Loucy (cell line): Measurements from ENCODE around the gene ROBO2.

Source experiments
- H2AFZ ChIP-seq: fragments of 200-600 bp; sonication (generic); 2 replicates; pipeline ENCODE4 v1.6.0; 2016; ENCODE audit warnings: antibody characterized with exemption, mild to moderate bottlenecking, low read length, moderate library complexity
- H3F3A ChIP-seq: fragments of 200-600 bp; 2 replicates; pipeline ENCODE4 v1.6.0; 2016; ENCODE audit warnings: antibody characterized with exemption, low read depth, mild to moderate bottlenecking
- H3K27me3 ChIP-seq: fragments of 200-600 bp; sonication (generic); 2 replicates; pipeline ENCODE4 v1.6.1; 2014; ENCODE audit warnings: low read length, mild to moderate bottlenecking; ENCODE audit not compliant: insufficient read depth, poor library complexity, severe bottlenecking
- H3K36me3 ChIP-seq: fragments of 200-600 bp; sonication (generic); 2 replicates; pipeline ENCODE4 v1.6.1; 2016; ENCODE audit warnings: low read length; ENCODE audit not compliant: insufficient read depth
- H3K4me1 ChIP-seq: fragments of 200-600 bp; sonication (generic); 2 replicates; pipeline ENCODE4 v1.5.1; 2014; ENCODE audit warnings: low read length, mild to moderate bottlenecking; ENCODE audit not compliant: insufficient read depth, poor library complexity, severe bottlenecking
- H3K4me2 ChIP-seq: fragments of 200-600 bp; sonication (generic); 2 replicates; pipeline ENCODE4 v1.6.0; 2014; ENCODE audit warnings: antibody characterized with exemption, low read length, low read depth, mild to moderate bottlenecking; ENCODE audit not compliant: poor library complexity, severe bottlenecking
- H3K4me3 ChIP-seq: fragments of 200-600 bp; sonication (generic); 2 replicates; pipeline ENCODE4 v1.5.1; 2014; ENCODE audit warnings: low read length, mild to moderate bottlenecking, mixed read lengths; ENCODE audit not compliant: poor library complexity, severe bottlenecking
- H3K79me2 ChIP-seq: fragments of 200-600 bp; sonication (generic); 2 replicates; pipeline ENCODE4 v1.6.1; 2014; ENCODE audit warnings: low read length; ENCODE audit not compliant: insufficient read depth
- H3K9ac ChIP-seq: fragments of 200-600 bp; sonication (generic); 2 replicates; pipeline ENCODE4 v1.6.0; 2014; ENCODE audit warnings: mild to moderate bottlenecking, low read depth, low read length, moderate library complexity; ENCODE audit not compliant: poor library complexity, severe bottlenecking
- H3K9me2 ChIP-seq: fragments of 200-600 bp; sonication (generic); replicated peaks from 2 replicates; pipeline ENCODE4 v1.6.1; 2016; ENCODE audit warnings: low read depth, low read length, mixed read lengths
- H3K9me3 ChIP-seq: fragments of 200-600 bp; sonication (generic); 2 replicates; pipeline ENCODE4 v1.6.1; 2014; ENCODE audit warnings: mild to moderate bottlenecking, antibody characterized with exemption, low read length, low read depth; ENCODE audit not compliant: insufficient read depth
- H4K20me1 ChIP-seq: fragments of 200-600 bp; sonication (generic); 2 replicates; pipeline ENCODE4 v1.6.0; 2014; ENCODE audit warnings: antibody characterized with exemption, low read length, mild to moderate bottlenecking; ENCODE audit not compliant: insufficient read depth, poor library complexity, severe bottlenecking
- CTCF ChIP-seq: fragments of 200-600 bp; sonication (generic); conservative IDR thresholded peaks from 2 replicates; pipeline ENCODE4 v1.5.1; 2014; ENCODE audit warnings: mild to moderate bottlenecking, antibody characterized with exemption, low read length
- EZH2phosphoT487 ChIP-seq: fragments of 200-600 bp; IDR thresholded peaks from 2 replicates; pipeline ENCODE4 v1.6.1; 2018; ENCODE audit warnings: antibody characterized with exemption, mild to moderate bottlenecking, moderate library complexity, borderline replicate concordance

ROBO2 gene

GRCh38 chr3:77605865-77606264, 566.0 kb downstream of the ROBO2 start:
- Histone ChIP-seq H3K4me2 (no peak overlapping the region), H3K9ac (no peak overlapping the region), H3K4me1 (no peaks in the 10 kb centered on the region), H3K27me3 (no peaks in the 10 kb centered on the region), H3K36me3 (no peaks in the 10 kb centered on the region), H4K20me1 (no peaks in the 10 kb centered on the region), H3K79me2 (no peaks in the 10 kb centered on the region), H3K9me2 (no peaks in the 10 kb centered on the region), H3K4me3 (no peak overlapping the region), H3F3A (no peaks in the 10 kb centered on the region), H2AFZ (no peak overlapping the region), H3K9me3 (no peaks in the 10 kb centered on the region)
- TF ChIP-seq EZH2phosphoT487: no peak
- TF ChIP-seq CTCF: no peak

GRCh38 chr3:77606372-77606771, 566.5 kb downstream of the ROBO2 start:
- Histone ChIP-seq H4K20me1 (no peaks in the 10 kb centered on the region), H3K4me2 (no peak overlapping the region)

GRCh38 chr3:77618686-77619085, 578.8 kb downstream of the ROBO2 start:
- Histone ChIP-seq H3K9me3 (no peaks in the 10 kb centered on the region), H3K79me2 (no peaks in the 10 kb centered on the region), H3K9me2 (no peaks in the 10 kb centered on the region), H2AFZ (no peak overlapping the region), H3K4me1 (no peaks in the 10 kb centered on the region), H3K9ac (no peak overlapping the region), H3F3A (no peaks in the 10 kb centered on the region), H3K27me3 (no peaks in the 10 kb centered on the region), H3K4me3 (no peak overlapping the region), H3K36me3 (no peaks in the 10 kb centered on the region), H3K4me2 (no peak overlapping the region), H4K20me1 (no peaks in the 10 kb centered on the region)
- TF ChIP-seq EZH2phosphoT487 (no peak), CTCF (no peak)

More at GRCh38 chr3:77606372-77606771, 566.5 kb downstream of the ROBO2 start:
- Histone ChIP-seq H3K4me1 (no peaks in the 10 kb centered on the region), H3K9ac (no peak overlapping the region), H3K4me3 (no peak overlapping the region), H3K36me3 (no peaks in the 10 kb centered on the region), H3K27me3 (no peaks in the 10 kb centered on the region), H2AFZ (no peak overlapping the region), H3K9me2 (no peaks in the 10 kb centered on the region), H3F3A (no peaks in the 10 kb centered on the region), H3K9me3 (no peaks in the 10 kb centered on the region), H3K79me2 (no peaks in the 10 kb centered on the region)
- TF ChIP-seq EZH2phosphoT487 (no peak), CTCF (no peak)
